ENCODE measurements around the gene PRKCB.

PRKCB gene

DNA sequence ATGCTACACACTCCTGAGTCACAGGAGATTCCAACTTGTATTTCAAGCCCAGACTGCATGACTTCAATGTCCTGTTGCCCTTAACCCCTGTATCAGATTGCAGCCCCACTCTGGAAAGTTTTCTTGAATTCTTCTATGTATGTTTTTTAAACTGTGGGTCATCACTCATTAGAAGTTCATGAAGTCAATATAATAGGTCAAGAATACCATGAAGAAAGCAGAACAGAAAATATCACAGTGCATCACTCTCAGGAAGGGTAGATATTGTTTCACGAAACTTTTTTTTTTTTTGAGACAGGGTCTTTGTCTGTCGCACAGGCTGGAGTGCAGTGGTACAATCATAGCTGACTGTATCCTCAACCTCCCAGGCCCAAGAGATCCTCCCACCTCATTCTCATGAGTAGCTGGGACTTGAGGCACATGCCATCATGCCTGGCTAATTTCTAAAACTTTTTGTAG lies 20.5 kb downstream of the PRKCB start:
- DNase-seq (ENCODE audit: low read depth): no peak
- no peak for TF ChIP-seq MYC (IDR thresholded peaks at IDR 0.05; ENCODE audit: low read depth, low read length)
- TF ChIP-seq, protein P1, sequence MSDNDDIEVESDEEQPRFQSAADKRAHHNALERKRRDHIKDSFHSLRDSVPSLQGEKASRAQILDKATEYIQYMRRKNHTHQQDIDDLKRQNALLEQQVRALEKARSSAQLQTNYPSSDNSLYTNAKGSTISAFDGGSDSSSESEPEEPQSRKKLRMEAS (IDR thresholded peaks at IDR 0.05; ENCODE audit: low read depth, low read length): no peak
- no peak for TF ChIP-seq POLR2A (IDR thresholded peaks at IDR 0.05; ENCODE audit: extremely low read depth, insufficient read length)
- TF ChIP-seq, protein P2, sequence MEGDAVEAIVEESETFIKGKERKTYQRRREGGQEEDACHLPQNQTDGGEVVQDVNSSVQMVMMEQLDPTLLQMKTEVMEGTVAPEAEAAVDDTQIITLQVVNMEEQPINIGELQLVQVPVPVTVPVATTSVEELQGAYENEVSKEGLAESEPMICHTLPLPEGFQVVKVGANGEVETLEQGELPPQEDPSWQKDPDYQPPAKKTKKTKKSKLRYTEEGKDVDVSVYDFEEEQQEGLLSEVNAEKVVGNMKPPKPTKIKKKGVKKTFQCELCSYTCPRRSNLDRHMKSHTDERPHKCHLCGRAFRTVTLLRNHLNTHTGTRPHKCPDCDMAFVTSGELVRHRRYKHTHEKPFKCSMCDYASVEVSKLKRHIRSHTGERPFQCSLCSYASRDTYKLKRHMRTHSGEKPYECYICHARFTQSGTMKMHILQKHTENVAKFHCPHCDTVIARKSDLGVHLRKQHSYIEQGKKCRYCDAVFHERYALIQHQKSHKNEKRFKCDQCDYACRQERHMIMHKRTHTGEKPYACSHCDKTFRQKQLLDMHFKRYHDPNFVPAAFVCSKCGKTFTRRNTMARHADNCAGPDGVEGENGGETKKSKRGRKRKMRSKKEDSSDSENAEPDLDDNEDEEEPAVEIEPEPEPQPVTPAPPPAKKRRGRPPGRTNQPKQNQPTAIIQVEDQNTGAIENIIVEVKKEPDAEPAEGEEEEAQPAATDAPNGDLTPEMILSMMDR (IDR thresholded peaks at IDR 0.05; ENCODE audit: low read depth, low read length): no peak
- H3K4me3 ChIP-seq (ENCODE audit: low read depth, low read length): no peak overlapping the region

DNA sequence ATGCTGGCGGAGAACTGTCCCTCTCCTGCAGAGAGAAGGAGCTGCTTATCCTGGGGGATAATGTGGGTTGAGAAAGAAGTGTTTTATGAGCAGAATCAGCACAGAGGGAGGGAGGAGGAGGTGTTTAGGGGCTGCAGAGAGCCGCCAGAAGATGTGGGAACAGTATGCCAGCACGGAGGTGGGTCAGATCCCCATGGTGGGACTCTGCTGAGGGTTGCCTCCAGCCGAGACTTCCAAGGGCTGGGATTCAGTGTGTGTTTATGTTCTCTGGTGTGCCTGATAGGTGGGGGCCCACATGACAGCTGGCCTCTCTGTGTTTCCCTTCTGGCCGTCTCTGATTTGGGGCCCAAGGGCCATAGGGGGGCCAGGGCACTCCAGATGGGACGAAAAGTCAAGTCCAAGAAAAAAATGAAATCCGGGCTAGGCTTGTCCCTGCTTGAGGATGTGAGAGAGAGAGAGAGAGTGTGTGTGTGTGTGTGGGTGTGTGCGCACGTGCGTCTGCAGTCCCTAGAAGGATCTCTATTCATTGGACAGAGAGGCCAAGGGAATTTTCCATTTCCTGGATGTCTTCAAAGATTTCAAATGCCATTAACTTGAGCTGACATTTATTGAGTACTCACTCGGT lies 21.6 kb downstream of the PRKCB start:
- no peak overlapping the region for H3K4me3 ChIP-seq (ENCODE audit: low read depth, low read length)
- TF ChIP-seq, protein P1 (IDR thresholded peaks at IDR 0.05; ENCODE audit: low read depth, low read length): no peak
- TF ChIP-seq, protein P2 (IDR thresholded peaks at IDR 0.05; ENCODE audit: low read depth, low read length): no peak
- TF ChIP-seq MYC (IDR thresholded peaks at IDR 0.05; ENCODE audit: low read depth, low read length): no peak
- TF ChIP-seq POLR2A (IDR thresholded peaks at IDR 0.05; ENCODE audit: extremely low read depth, insufficient read length): no peak
- DNase-seq (ENCODE audit: low read depth): no peak

DNA sequence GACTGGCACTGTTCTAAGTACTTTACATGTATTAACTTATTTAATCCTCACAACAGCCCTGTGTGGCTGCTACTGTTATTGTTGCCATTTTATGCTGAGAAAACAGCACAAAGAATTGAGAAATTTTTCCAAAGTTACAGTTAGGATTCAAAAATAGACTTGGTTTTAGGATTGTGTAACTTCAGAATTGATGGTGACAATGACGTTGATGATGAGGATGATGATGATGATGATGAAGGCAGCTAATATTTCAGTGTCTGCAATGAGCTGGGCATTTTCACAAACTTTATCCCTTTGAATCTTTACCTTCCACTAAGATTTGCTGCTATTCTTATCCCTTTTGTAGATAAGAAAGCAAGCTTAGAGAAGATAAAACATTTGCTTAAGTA lies 22.1 kb downstream of the PRKCB start:
- H3K4me3 ChIP-seq (ENCODE audit: low read depth, low read length): no peak overlapping the region
- DNase-seq (ENCODE audit: low read depth): peak; percentile 40
- TF ChIP-seq POLR2A (IDR thresholded peaks at IDR 0.05; ENCODE audit: extremely low read depth, insufficient read length): no peak
- TF ChIP-seq MYC (IDR thresholded peaks at IDR 0.05; ENCODE audit: low read depth, low read length): no peak
- TF ChIP-seq, protein P2 (IDR thresholded peaks at IDR 0.05; ENCODE audit: low read depth, low read length): no peak
- TF ChIP-seq, protein P1 (IDR thresholded peaks at IDR 0.05; ENCODE audit: low read depth, low read length): no peak

DNA sequence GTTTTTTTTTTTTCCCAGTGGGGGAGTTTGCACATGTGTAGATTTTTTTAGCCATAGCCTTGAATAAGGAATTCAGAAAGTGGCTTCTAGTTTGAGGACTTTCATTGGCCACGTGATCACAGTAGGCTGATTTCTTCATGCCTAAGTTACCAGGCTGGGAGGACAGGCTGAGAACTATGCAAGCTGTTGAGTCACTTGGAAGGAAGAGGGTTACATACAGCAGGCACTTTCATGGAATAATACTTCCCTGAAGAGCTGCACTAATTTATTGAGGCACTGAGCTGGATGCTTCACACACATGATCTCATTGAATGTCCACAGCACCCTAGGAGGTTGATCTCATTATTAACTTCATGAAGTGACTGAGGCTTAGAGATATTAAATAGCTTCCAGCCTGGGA lies 22.8 kb downstream of the PRKCB start:
- DNase-seq (ENCODE audit: low read depth): peak; percentile 83

DNA sequence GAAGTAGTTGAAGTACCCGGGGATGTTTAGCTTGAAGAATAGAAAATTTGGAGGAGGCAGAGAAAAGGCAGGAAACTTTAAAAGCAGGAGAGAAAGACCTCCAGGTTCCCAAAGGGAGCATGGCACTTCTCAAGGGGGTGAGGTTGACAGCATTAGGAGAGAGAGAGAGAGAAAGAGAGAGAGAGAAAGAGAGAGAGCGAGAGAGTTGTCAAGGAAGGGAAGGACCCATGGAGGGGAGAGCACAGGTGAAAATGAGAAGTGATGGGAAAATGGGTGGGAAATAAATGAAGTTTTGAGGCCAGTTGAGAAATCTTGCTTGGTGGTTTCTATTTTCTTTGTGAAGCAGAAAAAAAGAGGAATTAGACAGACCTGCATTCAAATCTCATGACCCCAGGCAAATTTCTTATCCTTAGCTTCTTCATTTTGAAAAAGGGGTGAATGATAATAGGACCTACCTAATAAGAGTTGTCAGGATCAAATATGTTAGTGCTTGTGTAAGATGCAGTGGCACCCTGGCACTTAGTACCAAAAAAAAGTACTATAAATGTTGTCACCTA lies 24.0 kb downstream of the PRKCB start:
- TF ChIP-seq POLR2A (IDR thresholded peaks at IDR 0.05; ENCODE audit: extremely low read depth, insufficient read length): no peak
- TF ChIP-seq MYC (IDR thresholded peaks at IDR 0.05; ENCODE audit: low read depth, low read length): no peak
- TF ChIP-seq, protein P1 (IDR thresholded peaks at IDR 0.05; ENCODE audit: low read depth, low read length): no peak
- TF ChIP-seq, protein P2 (IDR thresholded peaks at IDR 0.05; ENCODE audit: low read depth, low read length): no peak
- peak; percentile 60 for DNase-seq (ENCODE audit: low read depth)
- no peak overlapping the region for H3K4me3 ChIP-seq (ENCODE audit: low read depth, low read length)

More for the DNA sequence above, 22.8 kb downstream of the PRKCB start:
- H3K4me3 ChIP-seq (ENCODE audit: low read depth, low read length): no peak overlapping the region
- TF ChIP-seq, protein P1 (IDR thresholded peaks at IDR 0.05; ENCODE audit: low read depth, low read length): peak; percentile 96
- TF ChIP-seq POLR2A (IDR thresholded peaks at IDR 0.05; ENCODE audit: extremely low read depth, insufficient read length): no peak

DNA sequence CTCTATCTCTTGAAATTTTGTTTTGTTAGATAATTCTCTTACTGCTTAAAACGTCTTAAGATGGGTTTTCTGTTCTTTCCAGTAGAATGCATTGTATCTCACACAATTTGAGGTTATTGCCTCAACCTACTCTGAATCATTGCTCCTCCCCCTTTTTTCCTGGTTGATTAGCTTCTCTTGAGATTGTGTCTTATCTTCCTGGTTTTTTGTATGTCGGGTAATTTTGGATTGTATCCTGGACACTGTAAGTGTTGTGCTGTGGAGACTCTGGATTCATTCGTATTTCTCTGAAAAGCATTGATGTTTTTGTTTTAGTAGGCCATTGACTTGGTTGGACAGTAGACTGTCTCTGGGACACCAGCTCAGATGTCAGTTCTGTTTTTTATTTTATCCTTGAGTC lies 26.1 kb downstream of the PRKCB start:
- no peak overlapping the region for H3K4me3 ChIP-seq (ENCODE audit: low read depth, low read length)
- DNase-seq (ENCODE audit: low read depth): no peak
- no peak for TF ChIP-seq POLR2A (IDR thresholded peaks at IDR 0.05; ENCODE audit: extremely low read depth, insufficient read length)
- TF ChIP-seq, protein P2 (IDR thresholded peaks at IDR 0.05; ENCODE audit: low read depth, low read length): no peak
- TF ChIP-seq MYC (IDR thresholded peaks at IDR 0.05; ENCODE audit: low read depth, low read length): no peak
- TF ChIP-seq, protein P1 (IDR thresholded peaks at IDR 0.05; ENCODE audit: low read depth, low read length): no peak

Measured in NB4 (cell line).